GM21529 (cell line): Measurements from ENCODE around the gene PEX11G.
"Not testable (repeated sequence)": the region's sequence is repeated elsewhere in the genome, so short reads cannot be mapped to it uniquely, and the experiment has no call there.

Experiments
- ATAC-seq: cut with Tn5 transposase; IDR thresholded peaks from one replicate; pipeline ENCODE4 v1.9.1; 2021; ENCODE audit not compliant: unreplicated experiment

PEX11G gene

DNA sequence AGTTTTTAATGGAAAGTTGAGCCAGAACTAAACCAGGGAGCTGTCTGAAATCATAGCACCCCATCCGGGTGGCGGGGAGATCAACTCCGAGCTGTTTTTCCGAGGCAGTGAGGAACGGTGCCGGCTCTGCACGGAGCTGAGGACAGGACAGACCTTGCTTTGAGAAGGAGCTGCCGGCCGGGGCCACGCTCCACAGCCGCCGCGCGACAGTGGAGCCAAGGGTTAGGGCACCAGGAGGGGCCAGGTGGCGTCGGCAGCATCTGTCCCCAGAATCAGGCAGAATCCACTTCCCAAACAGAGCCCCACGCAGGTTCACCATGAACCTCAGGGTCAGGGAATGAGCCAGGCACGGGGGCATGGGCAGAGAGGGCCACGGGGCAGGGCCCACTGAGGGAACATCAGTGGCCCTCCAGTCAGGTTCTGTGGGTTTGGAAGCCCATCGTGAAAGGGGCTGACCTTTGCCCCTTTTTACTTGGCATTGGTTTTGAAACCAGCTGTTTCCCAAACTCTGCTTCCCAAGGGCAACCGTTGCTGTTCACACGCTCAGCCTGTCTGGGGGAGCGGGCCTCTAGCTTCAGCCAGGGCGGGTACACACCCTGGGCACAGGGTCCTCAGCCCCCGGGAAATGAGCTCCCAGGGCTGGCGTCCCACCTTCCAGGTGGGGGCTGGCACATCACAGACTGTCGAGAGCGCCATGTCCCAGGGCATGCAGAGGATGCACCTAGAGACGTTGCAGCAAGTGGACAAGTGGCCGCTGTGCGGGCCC, 18.1 kb downstream of the PEX11G start:
- no peak for ATAC-seq

- ATAC-seq, result no peak
Measured at GRCh38 chr19:7469669-7470285, 19.1 kb downstream of the PEX11G start.

DNA sequence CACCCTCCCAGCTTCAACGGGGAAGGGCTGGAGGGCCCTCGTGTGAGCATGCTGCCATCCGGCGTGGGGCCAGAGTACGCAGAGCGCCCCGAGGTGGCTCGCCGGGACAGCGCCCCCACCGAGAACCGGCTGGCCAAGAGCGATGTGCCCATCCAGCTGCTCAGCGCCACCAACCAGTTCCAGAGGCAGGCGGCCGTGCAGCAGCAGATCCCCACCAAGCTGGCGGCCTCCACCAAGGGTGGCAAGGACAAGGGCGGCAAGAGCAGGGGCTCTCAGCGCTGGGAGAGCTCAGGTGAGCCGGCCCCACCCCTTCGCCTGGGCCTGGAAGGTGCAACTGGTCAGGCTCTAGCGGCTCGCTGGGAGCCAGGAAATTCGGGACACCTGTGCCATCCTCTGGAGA, 20.0 kb downstream of the PEX11G start:
- no peak for ATAC-seq

DNA sequence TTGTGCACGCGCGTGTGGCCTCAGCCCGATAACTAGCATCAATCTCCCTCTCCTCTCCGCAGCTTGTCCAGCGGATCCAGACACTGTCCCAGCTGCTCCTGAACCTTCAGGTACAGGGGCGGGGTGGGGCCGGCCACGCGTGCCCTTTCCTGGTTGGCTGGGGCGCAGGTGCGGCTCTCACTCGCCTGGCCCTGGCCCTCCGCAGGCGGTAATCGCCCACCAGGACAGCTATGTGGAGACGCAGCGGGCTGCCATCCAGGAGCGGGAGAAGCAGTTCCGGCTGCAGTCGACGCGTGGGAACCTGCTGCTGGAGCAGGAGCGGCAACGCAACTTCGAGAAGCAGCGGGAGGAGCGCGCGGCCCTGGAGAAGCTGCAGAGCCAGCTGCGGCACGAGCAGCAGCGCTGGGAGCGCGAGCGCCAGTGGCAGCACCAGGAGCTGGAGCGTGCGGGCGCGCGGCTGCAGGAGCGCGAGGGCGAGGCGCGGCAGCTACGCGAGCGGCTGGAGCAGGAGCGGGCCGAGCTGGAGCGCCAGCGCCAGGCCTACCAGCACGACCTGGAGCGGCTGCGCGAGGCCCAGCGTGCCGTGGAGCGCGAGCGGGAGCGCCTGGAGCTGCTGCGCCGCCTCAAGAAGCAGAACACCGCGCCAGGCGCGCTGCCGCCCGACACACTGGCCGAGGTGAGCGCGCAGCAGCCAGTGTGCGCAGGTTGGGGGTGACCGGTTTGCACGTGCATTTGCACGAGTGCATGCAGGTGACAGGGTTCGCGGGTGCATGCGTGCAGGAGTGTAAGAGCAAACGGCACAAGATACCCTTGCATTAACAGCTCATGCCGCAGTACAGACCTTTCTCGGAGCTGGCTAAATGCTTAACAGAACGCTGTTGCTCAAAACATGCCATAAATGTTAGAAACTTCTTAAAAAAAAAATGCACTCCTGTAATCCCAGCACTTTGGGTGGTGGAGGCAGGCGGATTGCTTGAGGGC, 21.5 kb downstream of the PEX11G start:
- ATAC-seq, result no peak

- no peak for ATAC-seq
Measured at GRCh38 chr19:7463575-7463974, 25.3 kb downstream of the PEX11G start.

DNA sequence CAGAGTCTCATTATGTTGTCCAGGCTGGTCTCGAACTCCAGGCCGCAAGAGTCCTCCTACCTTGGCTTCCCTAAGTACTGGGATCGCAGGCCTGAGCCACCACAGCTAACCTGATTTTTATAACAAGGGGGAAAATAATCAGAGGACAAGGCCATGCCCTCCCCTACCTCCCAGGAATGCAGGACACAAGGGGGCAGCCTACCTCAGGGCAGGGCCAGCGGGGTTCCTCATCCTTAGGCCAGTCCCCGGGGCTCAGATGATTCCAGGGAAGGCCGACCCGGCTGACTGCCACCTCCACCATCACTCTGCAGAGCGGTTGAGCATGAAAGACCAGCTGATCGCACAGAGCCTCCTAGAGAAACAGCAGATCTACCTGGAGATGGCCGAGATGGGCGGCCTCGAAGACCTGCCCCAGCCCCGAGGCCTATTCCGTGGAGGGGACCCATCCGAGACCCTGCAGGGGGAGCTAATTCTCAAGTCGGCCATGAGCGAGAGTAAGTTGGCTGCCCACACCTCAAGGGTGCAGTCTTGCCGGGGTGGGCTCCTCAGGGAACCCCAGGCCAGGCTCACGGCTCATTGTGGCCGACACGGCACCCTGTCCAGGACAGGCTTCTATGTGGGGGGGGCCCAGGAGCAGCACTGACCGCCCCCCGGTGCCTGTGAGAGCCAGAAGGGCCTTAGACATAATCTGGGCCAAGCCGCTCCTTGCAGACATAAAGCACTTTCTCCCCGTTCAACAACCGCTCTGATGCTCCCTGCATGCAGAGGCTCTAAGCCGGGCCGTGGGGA, 26.8 kb downstream of the PEX11G start:
- no peak for ATAC-seq

- ATAC-seq, result no peak
Measured at GRCh38 chr19:7460562-7460966, 28.3 kb downstream of the PEX11G start.

DNA sequence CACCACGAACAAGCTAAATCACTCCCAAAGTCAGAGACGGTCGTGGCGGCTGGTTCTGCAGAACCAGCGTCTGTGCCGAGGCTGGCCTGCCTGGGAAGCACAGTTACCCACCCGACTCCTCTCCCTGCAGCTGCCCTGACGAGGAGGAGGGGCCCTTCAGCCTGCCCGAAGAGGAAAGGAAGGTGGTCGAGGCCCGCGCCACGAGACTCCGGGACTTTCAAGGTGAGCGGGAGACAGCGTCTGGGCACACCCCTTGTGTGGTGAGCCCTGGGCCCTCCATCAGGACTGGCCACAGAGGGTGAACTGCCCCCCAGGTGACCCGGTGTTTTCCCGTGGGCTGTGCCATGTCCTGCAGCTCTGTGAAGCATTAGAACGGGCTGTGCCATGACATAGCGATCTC, 29.1 kb downstream of the PEX11G start:
- no peak for ATAC-seq

GRCh38 chr19:7458675-7459074, 30.2 kb downstream of the PEX11G start:
- ATAC-seq, result no peak

- no peak for ATAC-seq
Measured at GRCh38 chr19:7456964-7457541, 31.8 kb downstream of the PEX11G start.

DNA sequence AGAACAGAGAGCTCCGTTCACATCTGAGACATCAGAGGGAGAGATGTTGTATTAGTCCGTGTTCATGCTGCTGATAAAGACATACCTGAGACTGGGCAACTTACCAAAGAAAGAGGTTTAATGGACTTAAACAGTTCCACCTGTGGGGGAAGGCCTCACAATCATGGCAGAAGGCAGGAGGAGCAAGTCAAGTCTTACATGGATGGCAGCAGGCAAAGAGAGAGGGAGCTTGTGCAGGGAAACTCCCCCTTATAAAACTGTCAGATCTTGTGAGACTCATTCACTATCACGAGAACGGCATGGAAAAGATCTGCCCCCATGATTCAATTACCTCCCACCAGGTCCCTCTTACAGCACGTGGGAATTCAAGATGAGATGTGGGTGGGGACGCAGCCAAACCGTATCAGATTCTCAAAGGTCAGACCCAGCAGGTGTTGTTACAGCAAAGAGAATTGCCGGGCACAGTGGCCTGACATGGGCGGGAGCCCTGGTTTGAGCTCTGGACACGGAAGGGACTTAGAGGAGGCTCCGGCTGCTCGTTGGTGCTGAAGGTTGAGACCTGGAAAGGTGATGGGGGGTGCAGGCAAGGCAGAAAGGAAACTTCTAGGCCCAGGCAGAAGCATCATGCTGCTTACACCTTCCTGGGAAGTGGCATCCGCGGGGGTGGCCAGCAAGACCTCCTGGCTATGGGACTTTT, 33.1 kb downstream of the PEX11G start:
- ATAC-seq, result no peak

- ATAC-seq, result no peak
Measured at GRCh38 chr19:7454998-7455397, 33.8 kb downstream of the PEX11G start.

DNA sequence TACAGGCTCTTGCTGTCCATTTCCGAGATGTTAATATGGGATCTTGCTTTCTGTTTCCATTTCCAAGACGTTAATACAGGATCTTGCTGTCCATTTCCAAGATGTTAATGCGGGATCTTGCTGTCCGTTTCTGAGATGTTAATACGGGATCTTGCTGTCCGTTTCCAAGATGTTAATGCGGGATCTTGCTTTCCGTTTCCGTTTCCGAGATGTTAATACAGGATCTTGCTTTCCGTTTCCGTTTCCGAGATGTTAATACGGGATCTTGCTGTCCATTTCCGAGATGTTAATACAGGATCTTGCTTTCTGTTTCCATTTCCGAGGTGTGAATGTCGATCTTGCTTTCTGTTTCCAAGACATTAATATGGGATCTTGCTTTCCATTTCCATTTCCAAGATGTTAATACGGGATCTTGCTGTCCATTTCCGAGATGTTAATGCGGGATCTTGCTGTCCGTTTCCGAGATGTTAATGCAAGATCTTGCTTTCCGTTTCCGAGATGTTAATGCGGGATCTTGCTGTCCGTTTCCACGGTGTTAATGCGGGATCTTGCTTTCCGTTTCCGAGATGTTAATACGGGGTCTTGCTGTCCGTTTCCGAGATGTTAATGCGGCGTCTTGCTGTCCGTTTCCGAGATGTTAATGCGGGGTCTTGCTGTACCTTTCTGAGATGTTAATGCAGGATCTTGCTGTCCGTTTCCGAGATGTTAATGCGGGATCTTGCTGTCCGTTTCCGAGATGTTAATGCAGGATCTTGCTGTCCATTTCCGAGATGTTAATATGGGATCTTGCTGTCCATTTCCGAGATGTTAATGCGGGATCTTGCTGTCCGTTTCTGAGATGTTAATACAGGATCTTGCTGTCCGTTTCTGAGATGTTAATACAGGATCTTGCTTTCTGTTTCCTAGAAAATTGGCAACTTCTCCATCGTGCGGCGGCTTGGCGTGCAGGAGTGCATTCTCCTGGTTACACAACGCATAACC, 38.3 kb downstream of the PEX11G start:
- ATAC-seq, result no peak

DNA sequence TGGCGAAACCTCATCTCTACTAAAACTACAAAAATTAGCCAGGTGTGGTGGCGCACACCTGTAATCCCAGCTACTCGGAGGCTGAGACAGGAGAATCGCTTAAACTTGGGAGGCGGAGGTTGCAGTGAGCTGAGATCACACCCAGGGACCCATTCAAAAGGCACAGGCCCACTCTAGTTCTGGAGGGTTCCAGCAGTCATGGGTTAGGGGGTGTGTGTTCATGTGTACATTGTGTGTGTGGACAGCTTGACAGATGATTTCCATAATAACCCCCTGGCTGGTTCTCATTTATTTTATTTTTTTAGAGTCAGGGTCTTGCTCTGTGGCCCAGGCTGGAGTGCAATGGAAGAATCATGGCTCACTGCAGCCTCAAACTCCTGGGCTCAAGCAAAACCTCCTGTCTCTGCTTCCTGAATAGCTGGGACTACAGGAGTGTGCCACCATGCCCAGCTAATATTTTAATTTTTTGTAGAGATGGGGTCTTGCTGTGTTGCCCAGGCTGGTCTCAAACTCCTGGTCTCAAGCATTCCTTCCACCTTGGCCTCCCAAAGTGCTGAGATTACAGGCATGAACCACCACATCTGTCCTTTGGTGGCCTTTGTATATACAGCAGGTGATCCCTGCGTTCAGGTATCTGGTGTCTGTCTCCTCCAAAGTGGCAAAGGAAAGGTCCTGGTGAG, 39.3 kb downstream of the PEX11G start:
- not testable (repeated sequence) for ATAC-seq

- no peak for ATAC-seq
Measured at GRCh38 chr19:7447648-7448047, 41.2 kb downstream of the PEX11G start.

DNA sequence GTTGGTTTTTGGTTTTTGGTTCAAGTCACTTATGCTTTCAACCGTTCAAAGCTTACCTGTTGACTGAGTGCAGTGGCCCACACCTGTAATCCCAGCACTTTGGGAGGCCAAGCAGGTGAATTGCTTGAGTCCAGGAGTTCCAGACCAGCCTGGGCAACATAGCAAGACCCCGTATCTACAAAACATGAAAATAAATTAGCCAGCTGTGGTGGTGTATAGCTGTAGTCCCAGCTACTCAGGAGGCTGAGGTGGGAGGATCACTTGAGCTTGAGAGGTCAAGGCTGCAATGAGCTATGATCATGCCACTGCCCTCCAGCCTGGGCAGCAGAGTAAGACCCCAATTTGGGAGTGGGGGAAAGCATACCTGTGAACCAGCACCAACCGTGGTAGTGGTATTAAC, 43.7 kb downstream of the PEX11G start:
- ATAC-seq, result no peak

- ATAC-seq, result no peak
Measured at GRCh38 chr19:7444042-7444441, 44.8 kb downstream of the PEX11G start.

GRCh38 chr19:7442423-7442822, 46.4 kb downstream of the PEX11G start:
- no peak for ATAC-seq
